Astrocyte (in vitro differentiated cells and primary cell): ENCODE data around the gene SERTAD4. TPM values are rescaled to one million over a fixed set of nuclear protein-coding genes. Genes with fewer than 3 reads are reported as not detected.

Experiments
- DNase-seq: peaks from one replicate; pipeline ENCODE4 v3.0.0-alpha.2; 2010; ENCODE audit warnings: low read depth
- FAIRE-seq: peaks from 2 replicates; lab custom pipeline; 2011; peaks lifted over from hg19 to GRCh38; lab: Jason Lieb, UNC
- H2AFZ ChIP-seq: 2 replicates; pipeline ENCODE4 v1.6.0; 2012; ENCODE audit warnings: low read depth, low read length, inconsistent platforms
- H3K27ac ChIP-seq: 2 replicates; pipeline ENCODE4 v1.5.1; 2011; ENCODE audit warnings: low read depth, low read length, inconsistent platforms
- H3K27me3 ChIP-seq: 2 replicates; pipeline ENCODE4 v1.6.0; 2011; ENCODE audit warnings: low read length, inconsistent platforms; ENCODE audit not compliant: insufficient read depth
- H3K36me3 ChIP-seq: 2 replicates; pipeline ENCODE4 v1.5.1; 2011; ENCODE audit warnings: low read length, inconsistent platforms; ENCODE audit not compliant: insufficient read depth
- H3K4me1 ChIP-seq: 2 replicates; pipeline ENCODE4 v1.5.1; 2011; ENCODE audit warnings: low read length, inconsistent platforms; ENCODE audit not compliant: insufficient read depth
- H3K4me2 ChIP-seq: 2 replicates; pipeline ENCODE4 v1.6.0; 2012; ENCODE audit warnings: low read length, inconsistent platforms
- H3K4me3 ChIP-seq: 2 replicates; pipeline ENCODE4 v1.5.1; 2011; ENCODE audit warnings: low read depth, mild to moderate bottlenecking, low read length, inconsistent platforms; ENCODE audit not compliant: insufficient read depth
- H3K79me2 ChIP-seq: 2 replicates; pipeline ENCODE4 v1.6.0; 2012; ENCODE audit warnings: mild to moderate bottlenecking, low read length, inconsistent platforms; ENCODE audit not compliant: insufficient read depth
- H3K9ac ChIP-seq: 2 replicates; pipeline ENCODE4 v1.6.0; 2012; ENCODE audit warnings: mild to moderate bottlenecking, low read length, inconsistent platforms
- H3K9me3 ChIP-seq: 2 replicates; pipeline ENCODE4 v1.5.1; 2012; ENCODE audit warnings: low read depth, mild to moderate bottlenecking, low read length, inconsistent platforms; ENCODE audit not compliant: insufficient read depth
- H4K20me1 ChIP-seq: 2 replicates; pipeline ENCODE4 v1.6.0; 2012; ENCODE audit warnings: low read length, inconsistent platforms; ENCODE audit not compliant: insufficient read depth
- H3K27ac Mint-ChIP-seq: one replicate; pipeline ENCODE4 v1.8.0; 2021; ENCODE audit warnings: mild to moderate bottlenecking, mixed read lengths; ENCODE audit not compliant: unreplicated experiment
- H3K27me3 Mint-ChIP-seq: one replicate; pipeline ENCODE4 v1.8.0; 2021; ENCODE audit warnings: low read depth, mixed read lengths; ENCODE audit not compliant: unreplicated experiment
- H3K36me3 Mint-ChIP-seq: one replicate; pipeline ENCODE4 v1.8.0; 2021; ENCODE audit warnings: low read depth, mixed read lengths; ENCODE audit not compliant: unreplicated experiment
- H3K4me1 Mint-ChIP-seq: one replicate; pipeline ENCODE4 v1.8.0; 2021; ENCODE audit warnings: low read depth, mixed read lengths; ENCODE audit not compliant: unreplicated experiment
- H3K4me3 Mint-ChIP-seq: one replicate; pipeline ENCODE4 v1.8.0; 2021; ENCODE audit warnings: mild to moderate bottlenecking, moderate library complexity, mixed read lengths; ENCODE audit not compliant: unreplicated experiment
- H3K9me3 Mint-ChIP-seq: one replicate; pipeline ENCODE4 v1.8.0; 2021; ENCODE audit warnings: mild to moderate bottlenecking, mixed read lengths; ENCODE audit not compliant: unreplicated experiment
- EZH2 ChIP-seq: IDR thresholded peaks from 2 replicates; pipeline ENCODE4 v1.6.1; 2012; ENCODE audit warnings: mild to moderate bottlenecking, low read length, inconsistent platforms; ENCODE audit not compliant: insufficient read depth
- total RNA-seq: library from RNA; stranded (reverse); gene quantifications from 2 replicates; pipeline ENCODE4 v1.2.1, GENCODE V29; 2021
- TF ChIP-seq, protein P1 (sequence below): IDR thresholded peaks from 2 replicates; pipeline ENCODE4 v1.5.1; 2011; ENCODE audit warnings: low read depth, mild to moderate bottlenecking, inconsistent platforms, low read length, moderate library complexity; ENCODE audit not compliant: insufficient read depth

Gene SERTAD4
- total RNA-seq, 1 donor from 2014 or later: 4.6 TPM

DNA sequence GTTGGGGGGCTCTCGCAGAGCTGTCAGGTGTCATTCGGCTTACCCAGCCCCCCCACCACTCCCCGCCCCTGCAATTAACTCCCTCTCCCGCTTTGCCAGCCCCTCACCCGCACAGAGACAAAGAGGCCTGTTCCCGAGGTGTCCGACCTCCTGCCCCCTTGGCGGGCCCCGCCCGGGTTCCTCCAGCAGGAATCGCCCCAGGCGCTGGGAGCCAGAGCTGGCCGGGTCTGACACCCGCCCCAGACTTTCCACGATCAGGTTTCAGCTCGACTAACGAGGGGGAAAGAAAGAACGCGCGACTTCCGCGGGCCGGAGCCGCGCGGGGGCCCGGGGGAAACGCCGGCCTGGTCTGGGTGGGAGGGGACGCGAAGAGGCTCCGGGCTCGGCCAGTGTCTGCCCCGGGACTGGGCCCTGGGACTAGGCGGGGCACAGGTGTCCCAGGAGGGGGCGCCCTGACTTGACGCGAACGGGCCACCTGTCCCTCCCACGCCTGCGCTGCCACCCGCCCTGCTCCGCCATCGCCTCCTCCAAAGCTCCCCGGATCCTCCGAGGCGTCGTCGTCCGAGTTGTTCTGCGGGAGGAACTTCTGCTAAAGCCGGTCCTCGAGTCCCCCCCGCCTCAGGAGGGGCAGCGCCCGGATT is 59.8 kb downstream of the SERTAD4 start:
- TF ChIP-seq, protein P1, sequence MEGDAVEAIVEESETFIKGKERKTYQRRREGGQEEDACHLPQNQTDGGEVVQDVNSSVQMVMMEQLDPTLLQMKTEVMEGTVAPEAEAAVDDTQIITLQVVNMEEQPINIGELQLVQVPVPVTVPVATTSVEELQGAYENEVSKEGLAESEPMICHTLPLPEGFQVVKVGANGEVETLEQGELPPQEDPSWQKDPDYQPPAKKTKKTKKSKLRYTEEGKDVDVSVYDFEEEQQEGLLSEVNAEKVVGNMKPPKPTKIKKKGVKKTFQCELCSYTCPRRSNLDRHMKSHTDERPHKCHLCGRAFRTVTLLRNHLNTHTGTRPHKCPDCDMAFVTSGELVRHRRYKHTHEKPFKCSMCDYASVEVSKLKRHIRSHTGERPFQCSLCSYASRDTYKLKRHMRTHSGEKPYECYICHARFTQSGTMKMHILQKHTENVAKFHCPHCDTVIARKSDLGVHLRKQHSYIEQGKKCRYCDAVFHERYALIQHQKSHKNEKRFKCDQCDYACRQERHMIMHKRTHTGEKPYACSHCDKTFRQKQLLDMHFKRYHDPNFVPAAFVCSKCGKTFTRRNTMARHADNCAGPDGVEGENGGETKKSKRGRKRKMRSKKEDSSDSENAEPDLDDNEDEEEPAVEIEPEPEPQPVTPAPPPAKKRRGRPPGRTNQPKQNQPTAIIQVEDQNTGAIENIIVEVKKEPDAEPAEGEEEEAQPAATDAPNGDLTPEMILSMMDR: no peak
- TF ChIP-seq EZH2: no peak
- H3K4me2 ChIP-seq: peak overlapping the region; percentile 81
- no peaks in the 10 kb centered on the region for H3K36me3 ChIP-seq
- H3K9ac ChIP-seq: peak overlapping the region; percentile 70
- H3K36me3 Mint-ChIP-seq: no peaks in the 10 kb centered on the region
- no peaks in the 10 kb centered on the region for H3K9me3 Mint-ChIP-seq
- peak overlapping the region; percentile 71 for H2AFZ ChIP-seq
- H3K79me2 ChIP-seq: no peaks in the 10 kb centered on the region
- no peaks in the 10 kb centered on the region for H3K9me3 ChIP-seq
- H3K4me3 ChIP-seq: peak overlapping the region; percentile 40
- DNase-seq (peak; percentile 19), FAIRE-seq (no peak)
- H3K27ac Mint-ChIP-seq: peak overlapping the region; percentile 79
- H4K20me1 ChIP-seq: no peaks in the 10 kb centered on the region
- no peak overlapping the region for H3K27ac ChIP-seq
- peaks cover 18% of the 10 kb centered on the region for H3K27me3 ChIP-seq
- peaks cover 21% of the 10 kb centered on the region for H3K27me3 Mint-ChIP-seq
- peak overlapping the region; percentile 43 for H3K4me3 Mint-ChIP-seq
- H3K4me1 ChIP-seq: peaks cover 18% of the 10 kb centered on the region
- peaks cover 7% of the 10 kb centered on the region for H3K4me1 Mint-ChIP-seq

DNA sequence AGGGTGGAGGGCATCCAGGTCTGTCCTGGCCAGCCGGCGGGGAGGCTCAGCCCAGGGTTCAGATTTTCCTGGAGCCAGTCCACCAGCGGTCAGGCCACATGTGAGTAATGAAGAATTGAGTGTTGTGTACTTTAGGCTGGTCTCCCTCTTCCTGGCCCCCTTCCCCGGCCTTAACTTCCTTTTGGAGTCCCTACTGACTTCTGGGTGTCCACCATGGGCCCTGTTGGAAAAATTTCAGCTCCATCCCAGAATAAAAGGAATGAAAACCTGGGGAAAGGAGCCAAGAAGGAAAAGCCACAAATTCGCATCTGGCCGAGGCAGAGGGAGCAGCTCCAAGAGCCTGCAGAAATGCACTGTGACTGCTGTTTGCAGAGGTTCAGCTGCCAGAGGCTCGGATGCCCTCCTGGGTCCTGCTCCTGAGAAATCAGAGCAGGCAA is 60.6 kb downstream of the SERTAD4 start:
- Histone ChIP-seq H3K4me2 (peak overlapping the region; percentile 81), H3K36me3 (no peaks in the 10 kb centered on the region), H2AFZ (no peak overlapping the region), H3K4me3 (no peak overlapping the region), H3K79me2 (no peaks in the 10 kb centered on the region), H3K4me1 (peaks cover 18% of the 10 kb centered on the region), H3K9me3 (no peaks in the 10 kb centered on the region), H3K27me3 (peaks cover 18% of the 10 kb centered on the region), H4K20me1 (no peaks in the 10 kb centered on the region), H3K9ac (no peak overlapping the region), H3K27ac (no peak overlapping the region)
- Mint-ChIP-seq H3K4me1 (peaks cover 7% of the 10 kb centered on the region), H3K36me3 (no peaks in the 10 kb centered on the region), H3K27ac (peak overlapping the region; percentile 79), H3K9me3 (no peaks in the 10 kb centered on the region), H3K27me3 (peaks cover 16% of the 10 kb centered on the region), H3K4me3 (no peak overlapping the region)
- DNase-seq (peak; percentile 89), FAIRE-seq (no peak)
- TF ChIP-seq EZH2: no peak
- TF ChIP-seq, protein P1: no peak

DNA sequence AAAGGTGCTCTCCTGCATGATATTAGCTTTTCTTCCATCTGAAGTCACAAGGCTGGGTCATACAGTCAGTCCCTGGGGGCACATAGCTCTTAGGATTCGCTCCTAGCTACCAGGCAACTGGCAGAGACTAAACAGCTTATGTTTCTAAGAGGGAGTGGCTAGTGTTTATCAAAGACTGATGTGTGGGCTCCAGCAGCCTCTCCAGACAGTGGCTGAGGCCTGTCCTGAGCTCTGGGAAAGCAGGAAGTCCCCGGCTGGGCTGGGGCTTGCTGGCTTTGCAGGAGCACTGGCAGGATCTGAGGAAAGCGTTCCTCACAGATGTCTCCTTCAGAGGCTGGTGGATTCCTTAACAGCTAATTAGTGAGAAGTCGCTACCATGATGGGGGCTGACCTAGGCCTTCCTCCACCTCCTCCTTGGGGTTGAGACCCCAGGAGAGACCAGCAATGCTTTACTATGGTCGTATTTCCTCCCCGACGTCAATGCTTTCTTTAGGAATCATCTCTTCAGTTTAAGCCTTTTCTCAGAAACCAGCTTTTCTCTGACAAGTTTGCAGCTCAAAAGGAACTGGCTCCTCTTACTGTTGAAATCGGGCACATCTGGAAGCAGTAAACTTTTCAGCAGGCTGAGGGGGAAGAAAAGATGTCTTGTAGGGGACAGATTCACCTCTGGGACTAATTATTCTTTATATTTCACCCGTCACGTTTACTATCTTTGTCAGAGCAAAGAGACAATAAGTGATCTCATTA is 62.6 kb downstream of the SERTAD4 start:
- Histone ChIP-seq H2AFZ (no peak overlapping the region), H3K9ac (no peak overlapping the region)

More for the DNA sequence above, 62.6 kb downstream of the SERTAD4 start:
- H3K27me3 Mint-ChIP-seq: peaks cover 13% of the 10 kb centered on the region
- no peaks in the 10 kb centered on the region for H3K36me3 Mint-ChIP-seq
- H3K27ac Mint-ChIP-seq: peak overlapping the region; percentile 47
- Histone ChIP-seq H3K79me2 (no peaks in the 10 kb centered on the region), H3K4me2 (no peak overlapping the region), H3K4me3 (no peak overlapping the region), H4K20me1 (no peaks in the 10 kb centered on the region), H3K36me3 (no peaks in the 10 kb centered on the region), H3K27me3 (peaks cover 18% of the 10 kb centered on the region), H3K27ac (no peak overlapping the region), H3K4me1 (peaks cover 18% of the 10 kb centered on the region), H3K9me3 (no peaks in the 10 kb centered on the region)
- H3K4me1 Mint-ChIP-seq: peaks cover 7% of the 10 kb centered on the region
- FAIRE-seq (no peak), DNase-seq (peak; percentile 42)
- no peaks in the 10 kb centered on the region for H3K9me3 Mint-ChIP-seq
- TF ChIP-seq, protein P1: no peak
- TF ChIP-seq EZH2: no peak
- H3K4me3 Mint-ChIP-seq: no peak overlapping the region
